Smooth muscle cell of the brain vasculature (primary cell): Measurements from ENCODE around the gene WASHC4.

Experiments used
- DNase-seq: peaks from one replicate; pipeline ENCODE4 v3.0.0-alpha.2; 2012; ENCODE audit warnings: low read depth, low spot score

WASHC4 gene, protein sequence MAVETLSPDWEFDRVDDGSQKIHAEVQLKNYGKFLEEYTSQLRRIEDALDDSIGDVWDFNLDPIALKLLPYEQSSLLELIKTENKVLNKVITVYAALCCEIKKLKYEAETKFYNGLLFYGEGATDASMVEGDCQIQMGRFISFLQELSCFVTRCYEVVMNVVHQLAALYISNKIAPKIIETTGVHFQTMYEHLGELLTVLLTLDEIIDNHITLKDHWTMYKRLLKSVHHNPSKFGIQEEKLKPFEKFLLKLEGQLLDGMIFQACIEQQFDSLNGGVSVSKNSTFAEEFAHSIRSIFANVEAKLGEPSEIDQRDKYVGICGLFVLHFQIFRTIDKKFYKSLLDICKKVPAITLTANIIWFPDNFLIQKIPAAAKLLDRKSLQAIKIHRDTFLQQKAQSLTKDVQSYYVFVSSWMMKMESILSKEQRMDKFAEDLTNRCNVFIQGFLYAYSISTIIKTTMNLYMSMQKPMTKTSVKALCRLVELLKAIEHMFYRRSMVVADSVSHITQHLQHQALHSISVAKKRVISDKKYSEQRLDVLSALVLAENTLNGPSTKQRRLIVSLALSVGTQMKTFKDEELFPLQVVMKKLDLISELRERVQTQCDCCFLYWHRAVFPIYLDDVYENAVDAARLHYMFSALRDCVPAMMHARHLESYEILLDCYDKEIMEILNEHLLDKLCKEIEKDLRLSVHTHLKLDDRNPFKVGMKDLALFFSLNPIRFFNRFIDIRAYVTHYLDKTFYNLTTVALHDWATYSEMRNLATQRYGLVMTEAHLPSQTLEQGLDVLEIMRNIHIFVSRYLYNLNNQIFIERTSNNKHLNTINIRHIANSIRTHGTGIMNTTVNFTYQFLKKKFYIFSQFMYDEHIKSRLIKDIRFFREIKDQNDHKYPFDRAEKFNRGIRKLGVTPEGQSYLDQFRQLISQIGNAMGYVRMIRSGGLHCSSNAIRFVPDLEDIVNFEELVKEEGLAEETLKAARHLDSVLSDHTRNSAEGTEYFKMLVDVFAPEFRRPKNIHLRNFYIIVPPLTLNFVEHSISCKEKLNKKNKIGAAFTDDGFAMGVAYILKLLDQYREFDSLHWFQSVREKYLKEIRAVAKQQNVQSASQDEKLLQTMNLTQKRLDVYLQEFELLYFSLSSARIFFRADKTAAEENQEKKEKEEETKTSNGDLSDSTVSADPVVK

DNA sequence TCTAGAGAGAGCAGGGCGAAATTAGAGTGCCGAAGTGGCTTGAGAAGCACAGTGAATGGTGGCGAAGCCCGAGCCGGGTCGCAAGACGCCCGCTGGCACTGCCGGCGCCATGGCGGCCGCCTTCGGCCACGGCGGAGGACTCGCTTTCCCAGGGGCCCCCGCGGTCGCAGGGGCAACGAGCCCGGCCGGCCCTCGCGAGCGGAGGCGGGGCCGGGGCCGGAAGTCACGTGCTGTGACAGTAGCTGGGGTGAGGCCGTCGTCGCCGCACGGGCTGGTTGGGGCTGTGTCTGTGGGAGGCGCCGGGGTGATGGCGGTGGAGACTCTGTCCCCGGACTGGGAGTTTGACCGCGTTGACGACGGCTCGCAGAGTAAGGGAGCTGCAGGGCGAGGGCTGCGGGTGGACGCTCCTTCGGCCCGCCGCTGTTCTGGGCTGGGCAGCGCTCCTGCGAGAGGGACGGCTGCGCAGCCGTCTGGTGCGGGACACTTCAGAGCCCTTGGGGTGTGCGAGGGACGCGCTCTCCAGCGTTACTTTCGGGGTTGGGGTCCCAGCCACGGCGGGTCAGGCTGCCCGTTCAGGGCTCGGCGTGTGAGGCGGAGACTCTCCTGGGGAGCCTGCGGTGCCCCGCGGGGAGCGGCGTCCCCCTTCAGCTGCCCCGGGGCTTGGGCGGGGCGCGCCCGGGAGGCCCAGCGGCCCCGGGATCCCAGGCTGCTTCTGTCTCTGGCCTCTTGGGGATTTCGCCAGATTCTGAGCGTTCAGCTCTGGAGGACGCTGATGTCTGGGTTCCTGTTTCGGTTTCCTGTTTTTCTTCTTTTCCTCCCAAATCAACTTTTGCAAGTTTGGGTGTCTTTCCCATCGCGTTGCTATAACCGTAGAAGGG lies at the start of gene WASHC4:
TSS of gene WASHC4 (plus strand) at position 238 of the 878 bp plus-strand sequence. CDS start at position 308, 70 bp downstream.
- DNase-seq, result peak; percentile 67

DNA sequence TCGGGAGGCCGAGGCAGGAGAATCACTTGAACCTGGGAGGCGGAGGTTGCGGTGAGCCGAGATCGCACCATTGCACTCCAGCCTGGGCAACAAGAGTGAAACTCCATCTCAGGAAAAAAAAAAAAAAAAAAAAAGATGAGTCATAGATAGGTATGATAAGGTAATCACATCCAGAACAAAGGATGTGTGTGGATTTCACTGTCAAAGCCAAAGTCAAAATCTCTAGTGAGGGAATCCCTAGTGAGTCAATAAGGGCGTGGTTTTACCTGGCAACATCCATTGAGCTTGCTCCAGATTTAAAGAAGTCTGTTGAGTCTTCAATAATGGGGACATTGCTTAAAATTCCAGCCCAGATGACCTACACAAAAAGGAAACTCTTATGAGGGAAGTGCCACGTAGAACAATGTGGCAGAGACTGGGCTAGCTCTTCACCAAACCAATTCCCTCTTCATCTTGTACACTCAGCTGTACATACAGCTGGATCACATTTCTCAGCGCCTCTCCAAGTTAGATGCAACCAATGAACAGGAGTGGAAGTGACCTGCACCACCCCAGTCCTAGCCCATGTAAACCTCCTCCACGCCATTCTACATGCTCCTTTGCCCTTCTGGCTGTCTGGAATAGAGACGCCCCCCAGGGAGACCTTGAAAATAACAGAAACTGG lies 46.7 kb upstream of the WASHC4 start:
- no peak for DNase-seq

DNA sequence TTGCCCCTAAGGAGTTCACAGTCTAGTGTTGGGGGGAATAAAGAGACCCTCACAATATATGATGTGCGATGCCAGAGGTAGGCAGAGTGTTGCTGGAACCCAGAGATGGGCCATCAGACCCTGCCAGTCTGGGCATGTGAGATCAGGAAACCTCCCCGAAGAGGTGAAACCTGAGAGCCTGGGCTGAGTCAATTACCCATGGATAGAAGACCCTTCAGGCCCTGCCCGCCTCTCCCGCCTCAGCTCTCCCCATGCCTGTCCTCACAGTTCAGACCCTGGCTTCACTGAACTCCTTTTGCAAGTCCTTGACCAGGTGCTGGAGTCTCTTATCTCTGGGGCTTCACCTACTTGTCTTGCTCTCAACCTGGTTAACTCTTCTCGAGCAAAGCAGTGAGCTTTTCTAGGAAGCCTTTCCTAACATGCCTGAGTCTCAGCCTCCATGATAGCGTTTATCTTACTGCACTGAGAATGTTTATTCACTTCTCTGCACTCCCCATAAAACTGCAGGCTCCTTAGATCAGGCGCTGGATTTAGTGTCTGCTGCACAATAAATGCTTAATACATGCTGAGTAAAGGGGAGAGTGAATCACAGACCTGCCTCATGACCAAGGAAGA lies 42.9 kb upstream of the WASHC4 start:
- DNase-seq, result no peak

DNA sequence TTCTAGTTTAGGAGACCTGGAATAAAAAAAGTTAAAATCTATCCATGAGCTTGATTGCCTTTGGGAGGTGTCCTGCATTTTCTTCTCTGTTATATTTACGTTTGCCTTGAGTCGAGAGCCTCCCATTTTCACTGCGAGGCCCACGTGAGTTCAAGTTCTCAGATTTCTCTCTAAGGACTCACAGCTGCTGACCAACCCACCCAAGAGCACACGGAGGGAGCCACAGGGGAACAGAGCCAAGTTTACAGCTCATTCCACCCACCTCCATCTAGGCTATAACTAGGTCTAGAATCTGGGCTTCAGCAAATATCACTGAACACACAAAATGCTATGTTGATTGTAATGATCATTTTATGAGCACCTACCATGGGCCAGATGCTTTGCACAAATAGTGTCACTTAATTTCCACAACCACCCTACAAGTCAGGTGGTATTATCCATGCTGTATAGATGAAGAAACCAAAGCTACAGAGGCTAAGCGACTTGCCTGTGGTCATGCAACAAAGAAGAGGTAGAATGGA lies 40.0 kb upstream of the WASHC4 start:
- DNase-seq, result no peak

DNA sequence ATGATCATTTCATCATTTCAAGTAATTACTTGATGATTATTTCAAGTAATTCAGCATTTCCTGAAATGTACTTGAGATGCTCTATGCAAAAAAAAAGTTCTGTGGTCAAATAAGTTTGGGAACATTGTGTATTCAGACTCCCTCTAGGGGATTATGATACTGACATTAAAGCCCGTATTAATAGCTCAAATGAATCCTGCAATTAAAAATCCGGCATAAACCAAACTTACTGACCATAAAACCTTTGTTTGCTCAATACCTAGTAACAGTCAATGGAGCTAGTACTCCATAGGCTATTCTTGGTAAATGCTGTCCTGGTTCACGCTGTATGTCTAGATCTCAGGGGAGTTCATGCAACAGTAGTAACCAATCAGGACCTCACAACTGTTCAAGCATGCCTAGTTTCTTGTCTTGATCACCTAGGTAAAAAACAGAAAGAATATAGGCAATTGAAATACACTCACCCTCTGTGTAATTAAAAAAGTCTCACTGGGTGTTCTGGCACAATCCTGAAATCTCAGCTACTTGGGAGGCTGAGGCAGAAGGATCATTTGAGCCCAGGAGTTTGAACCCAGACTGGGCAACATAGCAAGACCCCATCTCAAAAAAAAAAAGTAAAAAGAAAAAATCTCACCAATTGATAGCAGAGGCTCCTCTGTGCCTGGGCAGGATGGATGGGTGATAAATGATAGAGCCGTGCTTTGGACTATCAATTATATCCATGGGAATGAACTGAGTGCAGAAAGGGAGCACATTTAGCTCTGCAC lies 37.4 kb upstream of the WASHC4 start:
- no peak for DNase-seq

DNA sequence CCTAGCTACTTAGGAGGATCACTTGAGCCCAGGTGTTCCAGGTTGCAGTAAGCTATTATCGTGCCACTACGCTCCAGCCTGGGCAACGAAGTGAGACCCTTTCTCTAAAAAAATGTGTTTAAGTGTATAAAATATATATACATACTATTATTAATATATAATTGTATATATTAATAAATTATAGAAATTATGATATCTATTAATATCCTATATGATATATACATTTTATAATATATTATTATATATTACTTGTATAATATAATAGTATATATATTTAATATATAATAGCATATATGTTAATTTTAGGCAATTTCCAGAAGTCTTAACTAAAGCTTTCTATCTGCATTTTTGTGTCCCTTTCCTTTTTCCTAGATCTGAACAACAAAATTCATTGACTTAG lies 35.5 kb upstream of the WASHC4 start:
- DNase-seq, result no peak

DNA sequence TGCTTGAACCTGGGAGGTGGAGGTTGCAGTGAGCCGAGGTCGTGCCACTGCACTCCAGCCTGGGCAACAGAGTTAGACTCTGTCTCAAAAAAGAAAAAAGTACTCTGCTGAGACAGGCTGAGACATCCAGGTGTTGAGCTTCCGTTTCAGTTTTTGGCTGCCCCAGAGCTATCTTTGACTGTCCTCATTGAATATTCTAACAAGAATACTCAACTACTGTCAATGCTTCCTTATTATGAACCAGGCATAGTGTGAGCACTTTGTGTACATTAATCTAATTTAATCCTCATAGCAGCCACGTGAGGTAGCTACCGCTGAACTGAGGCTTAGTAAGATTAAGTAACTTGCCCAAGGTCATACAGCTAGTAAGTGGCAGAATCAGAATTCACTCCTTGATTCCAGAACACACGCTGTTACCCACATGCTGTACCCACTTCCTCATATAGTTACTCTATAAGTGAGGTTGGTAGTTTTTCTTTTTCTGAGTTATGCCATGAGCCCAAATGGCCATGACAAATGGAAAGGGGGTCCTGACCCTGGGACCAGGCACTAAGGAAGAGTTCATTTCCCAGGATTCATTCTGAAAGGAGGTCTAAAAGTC lies 34.5 kb upstream of the WASHC4 start:
- no peak for DNase-seq

DNA sequence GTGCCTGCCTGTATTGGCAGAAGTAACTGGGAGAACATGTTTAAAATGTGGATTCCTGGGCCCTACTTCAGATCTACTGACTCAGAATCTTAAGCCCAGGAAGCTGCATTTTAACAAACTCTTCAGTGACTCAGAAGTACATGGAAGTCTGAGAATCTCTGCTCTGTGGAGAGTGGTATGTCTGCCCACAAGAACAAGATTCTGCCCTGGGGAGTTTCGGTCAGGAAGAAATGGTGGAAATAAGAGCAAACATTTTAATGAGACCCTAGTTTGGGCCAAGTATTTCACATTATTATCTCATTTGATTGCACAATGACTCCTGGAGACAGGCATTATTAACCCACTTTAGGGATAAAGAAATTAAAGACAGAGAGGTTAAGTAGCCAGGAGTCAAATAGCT lies 31.4 kb upstream of the WASHC4 start:
- no peak for DNase-seq

DNA sequence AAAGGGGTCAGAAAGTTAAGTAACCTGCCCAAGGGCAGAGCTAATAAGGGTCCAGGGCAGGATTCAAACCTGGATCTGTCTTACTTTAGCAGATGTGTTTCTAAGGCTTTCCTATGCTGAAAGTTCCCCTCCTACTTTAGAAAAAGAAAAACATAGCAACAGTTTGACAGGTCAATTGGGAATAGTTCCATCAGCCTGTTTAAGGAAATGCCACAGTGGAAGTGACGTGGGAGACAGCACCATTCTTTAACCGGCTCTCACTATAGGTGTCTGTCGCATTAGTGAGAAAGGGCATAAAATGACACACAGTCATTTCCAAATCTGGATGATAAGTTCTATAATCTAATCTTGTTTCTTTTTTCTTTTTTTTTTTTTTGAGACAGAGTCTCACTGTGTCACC lies 30.6 kb upstream of the WASHC4 start:
- DNase-seq, result no peak

DNA sequence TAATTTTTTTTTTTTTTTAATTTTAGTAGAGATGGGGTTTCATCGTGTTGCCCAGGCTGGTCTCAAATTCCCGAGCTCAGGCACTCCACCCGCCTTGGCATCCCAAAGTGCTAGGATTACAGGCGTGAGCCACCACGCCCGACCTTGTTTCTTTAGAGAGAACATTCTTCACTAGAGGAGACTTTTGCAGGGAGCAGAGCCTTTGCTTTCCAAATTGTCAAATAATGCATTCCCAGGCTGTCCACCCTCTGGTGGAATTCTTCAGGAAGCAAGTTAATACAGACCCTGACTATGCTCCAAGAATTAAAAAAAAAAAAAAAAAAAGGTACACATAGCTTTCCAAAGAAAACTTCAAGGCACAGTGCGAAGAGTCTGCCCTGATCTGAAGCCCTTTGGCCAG lies 30.1 kb upstream of the WASHC4 start:
- no peak for DNase-seq

DNA sequence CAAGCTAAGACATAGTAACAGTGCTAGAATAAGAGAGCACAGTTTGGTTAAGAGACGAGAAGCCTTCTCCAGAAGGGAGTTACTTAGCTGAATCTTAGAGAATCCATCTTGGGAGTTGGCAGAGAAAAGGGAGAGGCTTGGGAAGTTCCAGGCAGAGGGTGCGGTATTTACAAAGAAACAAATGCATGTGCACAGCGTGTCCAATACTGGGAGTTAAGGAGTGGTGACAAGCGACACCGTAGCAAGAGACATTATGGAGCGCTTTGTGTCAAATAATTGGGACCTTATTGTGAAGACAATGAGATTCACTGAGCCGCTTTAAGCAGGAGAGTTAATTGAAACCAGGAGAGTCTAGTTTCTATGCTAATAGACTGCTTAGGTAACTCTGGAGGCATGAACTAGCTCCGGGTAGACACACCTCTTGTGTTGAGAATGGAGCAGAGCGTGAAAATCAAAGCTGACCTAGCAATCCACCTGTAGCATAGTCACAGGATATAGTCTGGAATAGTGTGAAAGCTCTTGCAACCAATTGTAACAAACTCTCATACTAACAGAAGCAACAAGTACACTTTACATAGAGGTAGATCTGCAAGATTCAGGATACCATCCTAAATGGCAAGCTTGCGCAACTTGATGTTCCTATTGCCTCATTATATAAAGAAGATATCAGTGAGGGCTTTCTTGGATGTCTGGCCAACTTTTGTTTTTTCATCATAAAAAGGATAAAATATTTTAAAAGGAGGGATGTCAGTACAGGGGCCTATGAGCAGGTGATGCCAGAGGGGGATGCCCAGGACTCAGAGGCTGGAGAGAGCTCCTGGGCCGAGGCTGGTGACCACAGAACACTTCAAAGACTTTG lies 28.6 kb upstream of the WASHC4 start:
- no peak for DNase-seq

DNA sequence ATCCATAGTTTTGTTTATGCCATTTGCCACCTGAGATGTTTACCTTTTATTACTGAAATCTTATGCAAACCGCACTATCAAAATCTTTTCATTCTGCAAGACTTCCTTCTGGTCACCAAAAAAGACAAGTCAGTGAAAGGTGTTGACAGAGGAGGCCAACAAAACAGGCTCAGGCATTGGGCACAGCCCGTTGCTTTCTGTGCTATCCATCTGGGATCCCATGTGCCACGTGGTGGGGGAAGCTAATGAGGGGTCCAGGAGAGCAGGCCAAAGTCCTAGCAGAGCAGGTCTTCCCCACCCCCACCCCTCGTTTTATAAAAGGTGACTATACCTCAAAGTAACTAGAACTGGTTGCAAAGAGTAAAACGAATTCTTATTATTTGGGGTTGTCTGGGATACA lies 24.5 kb upstream of the WASHC4 start:
- no peak for DNase-seq

DNA sequence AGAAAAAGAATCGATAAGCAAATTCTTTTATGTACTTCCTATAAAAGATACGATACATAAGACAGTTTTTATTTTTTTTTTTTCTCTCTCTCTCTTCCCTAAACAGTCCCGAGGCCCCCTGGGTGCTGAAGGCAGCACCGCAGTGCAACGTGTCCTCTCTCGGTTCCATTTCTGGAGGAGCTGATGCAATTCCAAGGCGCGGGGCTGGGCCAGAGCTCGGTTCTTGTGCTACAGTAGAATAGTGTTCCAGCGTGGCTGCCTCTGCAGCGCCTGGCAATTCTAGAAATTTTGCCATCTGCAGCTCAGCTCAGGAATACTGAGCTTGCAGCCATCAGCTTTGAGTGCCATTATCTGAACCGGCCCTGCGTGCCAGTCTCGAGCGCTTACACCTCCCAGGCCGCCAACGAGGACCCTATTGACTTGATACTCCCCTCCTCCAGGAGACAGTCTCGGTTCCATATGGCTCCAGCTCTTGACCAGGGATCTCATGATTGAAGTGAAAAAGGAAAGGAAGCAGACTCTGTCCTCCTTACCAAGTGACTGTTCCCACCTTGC lies 23.9 kb upstream of the WASHC4 start:
- no peak for DNase-seq

DNA sequence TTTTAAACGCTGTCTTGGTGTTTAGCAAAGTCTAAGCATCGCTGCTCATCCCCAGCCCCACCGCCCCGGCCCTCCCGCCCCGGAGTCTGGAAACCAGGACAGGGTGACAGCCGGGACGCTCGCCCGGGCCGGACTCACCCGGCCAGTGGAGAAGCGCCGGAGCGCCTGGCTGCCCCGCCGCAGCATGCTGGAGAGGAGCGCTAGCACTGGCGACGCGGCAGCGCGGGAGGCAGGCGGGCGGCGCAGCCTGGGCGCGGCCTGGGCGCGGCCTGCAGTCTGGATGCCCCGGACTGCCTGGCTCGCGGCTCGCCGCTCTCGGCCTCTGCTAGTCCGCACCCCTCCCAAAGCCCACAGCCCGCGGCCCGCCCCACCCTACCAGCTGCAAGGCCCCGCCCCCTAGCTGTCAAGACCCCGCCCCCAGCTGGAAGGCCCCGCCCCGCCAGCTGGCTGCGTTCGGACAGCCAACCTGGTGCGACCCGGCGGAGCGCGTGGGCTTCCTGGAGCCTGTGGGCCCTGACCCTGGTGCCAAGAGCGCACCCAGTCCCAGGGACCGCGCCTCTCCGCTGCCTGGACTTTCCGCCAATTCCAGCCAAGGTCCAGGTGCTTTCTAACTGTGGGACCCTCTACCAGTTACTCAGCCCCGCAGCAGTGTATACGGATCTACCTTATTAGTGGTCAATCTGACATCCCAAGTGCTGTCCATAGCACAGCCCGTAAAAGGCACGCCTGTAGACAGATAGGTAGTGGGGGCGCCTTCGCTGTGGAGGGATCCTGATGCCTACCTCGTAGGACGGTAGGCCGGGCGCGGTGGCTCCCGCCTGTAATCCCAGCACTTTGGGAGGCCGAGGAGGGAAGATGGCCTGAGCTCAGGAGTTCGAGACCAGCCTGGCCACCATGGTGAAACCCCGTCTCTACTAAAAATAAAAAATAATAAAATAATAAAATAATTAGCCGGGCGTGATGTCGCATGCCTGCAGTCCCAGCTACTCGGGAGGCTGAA lies 23.0 kb upstream of the WASHC4 start, which contains the start of gene ALDH1L2:
TSS of gene ALDH1L2 (minus strand) at position 208 of the 1,000 bp plus-strand sequence. CDS start at position 186, 22 bp downstream.
- peak; percentile 67 for DNase-seq

DNA sequence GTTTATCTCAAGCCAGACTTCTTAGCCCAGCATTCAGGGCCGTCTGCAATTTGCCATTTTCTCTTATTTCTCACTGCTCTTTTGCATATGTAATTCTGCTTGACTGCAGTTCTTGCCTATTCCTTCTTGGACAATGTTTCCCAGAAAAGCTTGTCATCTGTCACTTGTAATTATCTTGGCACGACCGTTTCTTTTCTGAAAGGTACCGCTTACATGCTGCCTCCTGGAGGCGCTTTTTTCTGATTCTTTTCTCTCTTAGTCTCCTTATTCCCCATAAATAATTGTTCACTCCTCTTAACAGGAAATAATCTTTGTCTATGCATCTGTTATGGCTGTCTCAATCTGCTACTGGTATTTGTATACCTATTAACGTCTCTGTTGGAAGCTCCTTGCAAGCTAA lies 22.0 kb upstream of the WASHC4 start:
- DNase-seq, result no peak

DNA sequence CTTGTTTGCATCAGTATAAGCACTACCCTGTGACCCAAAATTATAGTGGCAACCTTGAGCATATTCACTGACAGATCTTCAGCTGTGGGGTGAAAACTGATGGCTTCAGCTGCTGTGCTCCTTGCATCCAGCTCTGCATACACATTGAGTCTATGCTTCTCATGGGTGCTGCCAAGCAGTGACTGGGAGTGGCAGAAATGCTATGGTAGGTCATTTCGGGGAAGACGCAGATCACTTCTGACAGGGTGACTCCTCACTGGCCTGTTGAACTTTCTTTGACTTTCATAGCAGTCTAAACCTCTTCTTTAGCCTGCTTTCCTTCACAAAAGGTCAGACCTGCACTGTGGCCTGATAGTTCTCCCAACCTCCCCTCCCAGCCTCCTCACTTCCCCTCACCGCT lies 17.7 kb upstream of the WASHC4 start:
- DNase-seq, result no peak
